ENCODE results near the gene ADGRG3.

ADGRG3 gene

DNA sequence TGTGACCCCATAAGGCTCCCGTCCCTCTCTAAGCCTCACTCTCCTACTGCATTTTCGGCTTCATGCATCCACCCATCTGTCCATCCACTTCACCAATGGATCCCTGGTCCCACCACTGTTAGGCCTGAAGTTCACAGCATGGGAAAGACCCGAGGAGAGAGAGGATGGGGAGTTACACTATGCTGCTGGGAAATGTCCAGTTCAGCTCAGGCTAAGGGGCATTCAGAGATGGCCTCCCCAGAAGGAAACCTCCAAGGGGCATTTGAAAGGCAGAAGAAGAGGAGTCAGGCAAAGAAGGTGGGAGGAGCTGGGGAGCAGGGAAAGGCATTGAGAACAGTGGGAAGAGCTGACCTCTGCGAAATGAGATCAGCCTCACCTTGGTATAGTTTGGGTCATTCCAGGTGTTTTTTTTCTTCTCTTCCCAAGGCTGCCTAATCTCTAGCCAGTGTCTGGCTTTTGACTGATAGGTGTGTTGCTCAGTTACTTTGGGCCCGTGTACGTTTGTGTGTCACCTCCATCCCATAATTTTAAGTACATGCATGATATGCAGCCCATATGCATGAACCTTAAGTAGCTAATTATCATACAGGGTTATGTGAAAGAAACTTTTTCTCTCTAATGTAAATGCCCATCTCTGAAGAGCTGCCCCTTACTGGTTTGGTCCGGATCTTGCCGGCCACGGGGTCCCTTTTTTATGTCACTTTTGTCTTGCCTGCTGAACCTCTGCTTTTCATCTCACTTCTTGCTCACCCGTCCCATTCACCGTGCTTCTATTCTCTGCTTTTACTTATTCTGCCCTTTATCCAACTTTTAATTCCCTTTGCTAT is 14.9 kb downstream of the ADGRG3 start:
- DNase-seq, result no peak

DNA sequence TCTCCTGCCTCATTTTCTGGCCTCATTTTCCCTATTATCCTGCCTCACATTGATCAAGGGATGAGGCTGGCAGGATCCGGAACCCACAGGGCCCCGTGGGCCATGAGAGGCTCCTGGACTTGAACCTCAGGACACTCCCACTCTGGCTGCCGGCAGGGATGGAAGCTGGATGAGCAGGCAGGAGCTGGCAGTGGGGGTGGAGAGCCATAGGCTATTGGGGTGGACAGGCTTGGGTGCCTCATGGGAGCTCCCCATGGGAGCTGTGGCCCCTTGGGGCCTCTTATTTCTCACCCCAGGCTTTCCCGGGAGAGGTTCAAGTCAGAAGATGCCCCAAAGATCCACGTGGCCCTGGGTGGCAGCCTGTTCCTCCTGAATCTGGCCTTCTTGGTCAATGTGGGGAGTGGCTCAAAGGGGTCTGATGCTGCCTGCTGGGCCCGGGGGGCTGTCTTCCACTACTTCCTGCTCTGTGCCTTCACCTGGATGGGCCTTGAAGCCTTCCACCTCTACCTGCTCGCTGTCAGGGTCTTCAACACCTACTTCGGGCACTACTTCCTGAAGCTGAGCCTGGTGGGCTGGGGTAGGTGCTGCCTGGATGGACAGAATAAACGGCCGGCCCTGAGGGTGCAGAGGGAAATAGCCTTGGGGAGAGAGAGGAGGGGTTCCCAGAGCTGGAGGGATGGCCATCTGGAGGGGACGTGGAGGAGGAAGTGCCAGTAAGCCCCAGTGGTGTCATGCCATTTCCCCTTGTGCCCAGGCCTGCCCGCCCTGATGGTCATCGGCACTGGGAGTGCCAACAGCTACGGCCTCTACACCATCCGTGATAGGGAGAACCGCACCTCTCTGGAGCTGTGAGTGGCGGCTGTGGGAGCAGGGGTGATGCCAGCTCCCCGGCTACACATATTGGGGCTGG is 15.8 kb downstream of the ADGRG3 start:
- no peak for DNase-seq

DNA sequence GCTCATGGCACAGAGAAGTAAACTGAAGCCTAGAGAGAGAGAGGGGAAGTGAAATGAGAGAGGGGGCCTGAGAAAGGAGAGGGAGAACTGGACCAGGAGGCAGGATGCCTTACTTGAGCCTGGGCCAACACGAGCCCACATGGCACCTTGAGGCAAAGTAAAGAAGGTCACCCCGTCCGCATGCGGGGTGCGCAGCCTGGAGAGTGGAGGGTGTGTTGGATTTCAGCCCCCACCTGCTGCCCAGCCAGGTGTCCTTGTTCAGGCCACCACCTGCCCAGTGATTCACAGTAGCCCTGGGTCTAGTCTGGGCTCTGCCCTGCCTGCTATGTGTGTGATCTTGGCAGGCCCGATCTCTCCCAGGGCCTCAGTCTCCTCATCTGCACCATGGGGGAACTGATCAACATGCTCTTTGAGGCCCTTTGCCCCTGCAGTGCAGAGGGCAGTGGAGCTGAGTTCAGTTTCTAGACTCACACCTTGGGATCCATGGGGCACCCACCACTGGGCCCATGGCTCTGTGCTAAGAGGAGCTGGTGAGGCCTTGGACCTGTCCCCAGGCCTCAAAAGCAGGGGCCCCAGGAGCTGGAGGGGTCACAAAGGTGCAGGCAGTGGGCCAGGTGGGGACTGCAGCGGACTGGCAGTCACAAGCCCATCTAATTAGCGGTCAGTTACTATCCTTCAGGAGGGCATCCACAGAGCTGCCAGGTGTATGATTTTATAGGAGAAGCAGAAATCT is 16.7 kb downstream of the ADGRG3 start:
- DNase-seq, result no peak

DNA sequence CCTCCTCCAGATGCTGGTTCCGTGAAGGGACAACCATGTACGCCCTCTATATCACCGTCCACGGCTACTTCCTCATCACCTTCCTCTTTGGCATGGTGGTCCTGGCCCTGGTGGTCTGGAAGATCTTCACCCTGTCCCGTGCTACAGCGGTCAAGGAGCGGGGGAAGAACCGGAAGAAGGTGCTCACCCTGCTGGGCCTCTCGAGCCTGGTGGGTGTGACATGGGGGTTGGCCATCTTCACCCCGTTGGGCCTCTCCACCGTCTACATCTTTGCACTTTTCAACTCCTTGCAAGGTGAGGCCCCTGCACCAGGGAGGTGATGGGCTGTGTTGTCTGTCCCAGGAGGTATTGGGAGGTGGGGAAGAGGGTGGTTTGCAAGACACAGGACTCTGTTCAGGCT is 17.5 kb downstream of the ADGRG3 start:
- no peak for DNase-seq

DNA sequence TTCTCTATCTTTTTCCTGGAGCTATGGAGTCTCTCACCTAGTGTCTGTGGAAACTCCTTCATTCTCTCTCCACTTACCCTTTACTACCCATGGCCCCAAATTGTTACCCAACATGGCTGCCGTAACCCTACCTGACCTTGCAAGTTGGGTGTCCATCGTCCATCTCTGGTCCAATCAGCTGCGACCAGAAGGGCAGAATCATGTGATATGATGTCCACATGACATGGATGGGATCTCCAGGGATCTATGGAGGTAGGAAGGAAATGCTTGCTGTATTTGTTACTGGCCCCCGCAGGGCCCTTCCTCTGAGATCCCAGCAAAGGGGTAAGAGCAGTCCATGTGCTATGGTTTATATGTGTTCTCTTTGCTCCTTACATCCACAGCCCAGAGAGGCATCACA is 18.5 kb downstream of the ADGRG3 start:
- no peak for DNase-seq

DNA sequence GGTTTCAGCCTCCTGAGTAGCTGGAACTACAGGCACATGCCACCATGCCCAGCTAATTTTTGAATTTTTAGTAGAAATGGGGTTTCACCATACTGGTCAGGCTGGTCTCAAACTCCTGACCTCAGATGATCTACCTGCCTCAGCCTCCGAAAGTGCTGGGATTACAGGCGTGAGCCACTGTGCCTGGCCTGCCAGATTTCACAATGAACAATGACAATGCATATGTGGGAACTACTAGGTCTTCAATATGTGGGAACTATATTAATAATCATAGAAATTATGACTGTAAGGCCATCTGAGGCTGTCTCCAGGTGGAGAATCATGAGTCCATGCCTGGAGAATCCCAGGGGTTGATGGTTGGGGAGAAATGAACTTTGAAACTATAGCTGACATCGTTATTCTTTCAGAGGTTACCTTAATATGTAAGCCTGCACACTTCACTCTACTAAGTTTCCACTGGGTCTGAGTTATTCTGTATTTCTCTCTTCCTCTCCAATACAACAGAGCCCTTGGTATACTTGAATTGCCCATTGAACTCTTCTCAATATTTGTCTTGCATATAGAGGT is 19.3 kb downstream of the ADGRG3 start:
- no peak for DNase-seq

DNA sequence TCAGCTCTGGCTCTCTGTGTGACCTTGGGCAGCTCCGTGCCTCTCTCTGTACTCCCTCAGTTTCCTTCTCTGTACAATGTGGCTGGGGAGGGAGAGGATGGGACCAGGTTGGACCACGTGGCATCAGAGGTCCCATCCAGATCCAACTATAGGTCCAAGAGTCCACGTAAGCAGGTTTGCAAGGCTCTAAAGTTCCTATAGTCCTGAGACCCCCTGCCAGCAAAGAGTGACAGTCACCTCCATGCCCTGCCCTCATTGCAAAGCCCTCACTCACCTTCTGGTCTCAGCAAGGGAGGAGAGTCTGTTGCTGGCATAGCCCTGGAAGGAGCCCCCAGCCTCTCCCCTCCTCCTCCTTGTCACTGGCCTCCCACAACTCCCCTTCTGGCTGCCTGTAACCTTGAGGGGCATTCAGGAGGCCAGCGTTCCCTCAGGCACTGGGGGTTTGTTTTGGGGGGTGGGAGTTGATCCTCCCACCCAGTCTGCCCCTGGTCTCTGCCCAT is 20.4 kb downstream of the ADGRG3 start:
- DNase-seq, result no peak

DNA sequence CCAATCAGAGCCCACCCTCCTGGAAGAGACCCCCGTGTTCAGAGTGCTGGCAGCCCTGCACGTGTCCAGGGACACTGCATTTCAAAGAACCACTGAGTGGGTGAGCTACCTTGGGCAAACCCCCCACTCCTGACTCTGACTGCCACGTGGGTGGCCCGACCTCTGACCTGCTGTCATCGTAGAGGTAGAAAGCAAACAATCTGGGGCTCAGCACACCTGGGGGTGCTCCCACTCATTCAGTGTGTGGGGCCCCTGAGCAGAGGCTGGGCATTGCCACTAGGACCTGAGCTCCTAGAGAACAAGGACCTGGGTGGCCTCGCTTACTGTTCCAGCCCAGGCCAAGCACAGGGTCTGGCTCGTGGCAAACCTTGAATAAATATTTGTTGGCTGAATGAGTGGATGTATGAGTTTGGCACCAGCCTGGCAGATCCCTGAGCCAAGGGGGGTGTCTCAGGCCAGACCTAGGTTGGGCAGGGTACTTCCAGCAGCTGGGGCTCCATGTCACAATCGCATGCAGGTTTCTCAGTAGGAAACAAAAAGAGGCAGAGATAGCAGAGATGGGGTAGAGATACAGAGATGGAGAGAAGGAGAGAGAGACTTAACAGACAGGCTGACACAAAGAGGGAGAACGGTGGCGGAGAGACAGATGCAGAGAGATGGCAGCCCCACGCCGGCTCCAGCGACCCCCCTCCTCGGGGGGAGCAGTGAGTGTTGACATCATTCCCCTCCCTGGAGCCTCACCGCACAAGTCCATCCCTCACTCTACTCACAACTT is 21.1 kb downstream of the ADGRG3 start:
- DNase-seq, result no peak

DNA sequence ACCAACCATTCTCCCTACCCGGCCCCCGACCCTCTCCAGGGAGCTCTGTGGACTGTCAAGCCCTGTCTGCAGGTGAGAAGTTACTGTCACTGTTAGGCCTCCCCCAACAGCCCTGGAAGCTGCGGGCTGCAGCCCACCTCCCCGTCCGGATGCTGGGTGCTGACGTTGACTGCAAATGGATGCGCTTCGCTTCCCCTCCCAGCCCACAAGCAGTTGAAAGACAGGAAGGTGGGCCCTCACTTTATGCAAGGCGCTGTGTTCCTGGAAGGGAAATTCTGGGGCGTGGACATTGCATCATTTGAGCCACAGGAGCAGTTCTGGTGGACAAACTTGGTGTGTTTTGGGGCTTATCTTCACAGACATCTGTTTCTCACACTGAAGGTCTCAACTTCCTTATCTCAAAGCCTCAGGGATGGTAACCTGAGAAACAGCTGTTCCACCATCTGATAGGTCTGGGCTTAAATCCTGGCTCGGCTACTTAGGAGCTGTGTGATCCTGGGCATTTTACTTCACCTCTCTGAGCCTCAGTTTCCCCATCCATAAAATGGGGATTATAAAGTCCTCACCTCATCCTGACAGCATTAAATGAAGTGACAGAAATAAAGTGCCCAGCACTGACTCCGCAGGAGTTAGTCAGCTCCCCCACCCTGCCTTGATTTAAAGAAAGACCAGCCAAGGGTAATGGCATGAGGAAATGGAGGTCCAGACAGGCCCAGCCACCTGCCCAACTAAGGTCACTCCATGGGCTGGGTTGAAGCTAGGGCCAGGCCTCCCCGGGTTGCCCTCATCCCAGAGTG is 21.9 kb downstream of the ADGRG3 start:
- no peak for DNase-seq

DNA sequence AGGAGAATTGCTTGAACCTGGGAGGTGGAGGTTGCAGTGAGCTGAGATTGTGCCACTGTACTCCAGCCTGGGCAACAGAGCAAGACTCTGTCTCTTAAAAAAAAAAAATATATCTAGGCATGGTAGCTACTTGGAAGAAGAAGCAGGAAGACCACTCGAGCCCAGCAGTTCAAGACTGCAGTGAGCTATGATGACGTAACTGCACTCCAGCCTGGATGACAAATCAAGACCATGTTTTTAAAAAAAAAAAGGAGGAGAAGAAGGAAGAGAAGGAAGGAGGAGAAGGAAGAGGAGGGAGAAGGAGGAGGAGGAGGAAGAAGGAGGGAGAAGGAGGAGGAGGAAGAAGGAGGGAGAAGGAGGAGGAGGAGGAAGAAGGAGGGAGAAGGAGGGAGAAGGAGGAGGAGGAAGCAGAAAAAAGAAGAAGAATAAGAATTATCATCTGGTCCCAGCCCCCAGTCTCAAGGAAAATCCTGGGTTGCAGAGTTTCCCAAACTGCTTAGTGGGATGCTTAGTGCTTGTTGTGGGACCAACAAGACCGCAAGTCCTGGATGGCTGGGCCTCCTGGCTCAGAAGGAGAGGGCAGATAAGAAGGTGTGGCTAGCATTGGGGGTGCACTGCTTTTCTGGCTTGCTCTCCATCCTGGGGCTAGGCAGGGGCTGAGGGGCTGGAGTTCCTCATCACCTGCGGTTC is 22.8 kb downstream of the ADGRG3 start:
- DNase-seq, result no peak

DNA sequence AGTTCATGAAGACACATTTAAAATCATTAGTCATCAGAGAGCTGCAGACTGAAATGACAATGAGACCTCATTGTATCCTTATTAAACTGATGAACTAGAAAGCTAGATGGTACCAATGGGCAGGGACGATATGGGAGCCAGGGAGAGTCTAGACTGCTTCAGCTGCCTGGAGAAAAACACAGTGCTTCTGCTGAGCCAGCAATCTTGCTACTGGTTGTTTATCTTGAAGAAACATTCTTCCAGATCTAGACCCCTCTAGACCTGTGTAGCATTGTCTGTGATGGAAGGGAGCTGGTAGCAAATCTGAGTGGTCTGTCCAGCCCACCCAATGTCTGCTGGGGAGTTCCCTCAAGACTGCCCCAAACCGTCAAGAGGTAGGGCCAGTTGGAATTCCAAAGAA is 24.5 kb downstream of the ADGRG3 start:
- no peak for DNase-seq

DNA sequence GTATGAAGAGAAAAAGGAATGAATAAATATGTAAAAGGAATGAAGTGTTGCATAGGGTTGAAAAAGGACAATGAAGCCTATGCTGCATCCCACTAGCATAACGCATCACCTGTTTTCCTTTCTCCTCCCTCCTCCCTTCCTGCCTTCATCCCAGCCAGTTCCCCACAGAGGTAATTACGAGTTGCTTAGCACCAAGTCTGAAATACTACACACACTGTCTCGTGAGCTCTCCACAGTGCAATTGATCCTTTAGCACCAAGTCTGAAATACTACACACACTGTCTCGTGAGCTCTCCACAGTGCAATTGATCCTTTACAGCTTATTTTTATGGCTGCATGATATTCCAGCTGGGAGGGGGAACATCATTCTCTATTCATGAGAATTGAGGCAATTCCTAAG is 25.4 kb downstream of the ADGRG3 start:
- no peak for DNase-seq

DNA sequence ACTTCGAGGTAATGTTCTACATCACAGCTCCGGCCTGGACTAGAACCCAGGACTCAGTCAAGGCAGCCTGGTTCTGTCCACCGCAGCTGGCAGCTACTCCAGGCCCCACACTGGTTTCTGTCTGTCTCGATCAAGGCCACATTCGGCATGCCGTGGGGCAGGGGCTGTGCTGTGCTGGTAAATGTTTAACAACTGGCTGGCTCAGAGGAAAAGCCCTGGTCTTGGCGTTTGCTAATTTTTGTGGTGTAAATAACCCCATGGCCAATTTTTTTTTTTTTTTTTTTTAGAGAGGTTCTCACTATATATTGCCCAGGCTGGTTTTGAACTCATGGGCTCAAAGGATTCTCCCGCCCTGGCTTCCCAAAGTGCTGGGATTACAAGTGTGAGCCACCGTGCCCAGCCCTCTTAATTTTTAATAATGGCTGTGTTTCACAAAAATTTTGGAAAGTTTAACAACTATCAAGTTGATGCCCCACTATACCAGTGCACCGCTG is 26.2 kb downstream of the ADGRG3 start:
- DNase-seq, result no peak

DNA sequence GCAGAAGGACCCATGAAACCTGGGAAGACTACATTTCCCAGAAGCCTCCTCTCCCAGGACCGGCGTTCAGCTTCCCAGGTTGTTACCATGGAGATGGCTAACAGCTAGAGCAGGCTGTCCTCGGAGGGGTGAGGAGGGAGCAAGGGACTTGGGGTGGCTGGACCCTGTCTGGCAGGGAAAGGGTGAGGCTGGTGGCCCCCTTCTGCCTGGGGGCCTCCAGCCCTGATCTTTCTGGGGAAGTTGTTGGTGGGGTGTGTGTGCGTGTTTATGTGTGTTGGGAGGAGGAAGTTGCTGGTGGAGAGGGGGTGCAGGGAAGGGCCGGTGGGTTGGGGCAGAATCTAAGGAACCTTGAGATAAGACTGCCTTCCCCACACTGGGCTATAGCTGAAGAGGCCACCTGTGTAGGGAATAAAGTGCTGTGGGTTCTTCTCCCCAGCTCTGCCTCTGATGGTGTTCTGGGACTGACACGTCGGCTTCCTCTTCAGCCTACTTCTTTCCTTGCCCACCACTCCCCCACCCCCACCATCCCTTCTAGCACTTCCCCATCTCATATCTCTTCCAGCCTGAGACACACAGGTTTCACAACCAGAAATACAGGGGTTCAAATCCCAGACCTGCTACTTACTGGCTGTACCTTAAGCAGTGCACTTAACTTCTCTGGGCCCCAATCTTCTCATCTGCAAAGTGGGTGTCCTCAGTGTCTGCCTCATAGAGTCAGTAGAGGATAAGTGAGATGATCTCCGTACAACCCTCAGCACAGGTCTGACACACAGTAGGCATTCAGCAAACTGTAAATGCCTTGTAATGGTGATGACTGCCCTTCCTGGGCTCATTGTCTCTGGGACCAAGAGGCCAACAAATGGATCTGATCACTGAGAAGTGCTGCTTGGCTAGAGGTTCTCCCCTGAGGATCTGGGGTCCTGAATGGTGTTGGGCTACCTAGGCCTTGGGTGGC is 26.9 kb downstream of the ADGRG3 start, which contains the start of gene DRC7:
Gene DRC7, plus strand, starts transcription at position 82 of the 955 bp plus-strand sequence. CDS start 3,144 bp downstream, outside the sequence.
- DNase-seq, result peak; percentile 43

DNA sequence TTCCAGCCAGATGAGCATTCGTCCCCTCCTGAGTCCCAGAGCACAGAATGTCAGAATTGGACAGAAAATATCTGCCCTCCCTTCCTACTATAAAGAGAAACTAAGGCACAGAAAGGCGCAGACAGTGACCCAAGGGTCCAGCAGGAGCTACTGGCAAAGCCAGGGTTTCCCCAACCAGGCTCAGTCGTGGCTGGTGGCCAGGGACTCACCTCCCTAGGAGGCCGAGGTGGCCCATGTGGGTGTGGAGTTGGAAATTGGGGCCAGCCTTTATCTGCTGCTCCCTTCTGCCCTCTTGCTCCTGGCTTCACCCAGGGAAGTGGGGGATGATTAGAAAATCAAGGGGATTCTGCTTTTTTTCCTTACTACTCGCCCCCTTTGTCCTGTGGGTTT is 27.6 kb downstream of the ADGRG3 start:
- no peak for DNase-seq

DNA sequence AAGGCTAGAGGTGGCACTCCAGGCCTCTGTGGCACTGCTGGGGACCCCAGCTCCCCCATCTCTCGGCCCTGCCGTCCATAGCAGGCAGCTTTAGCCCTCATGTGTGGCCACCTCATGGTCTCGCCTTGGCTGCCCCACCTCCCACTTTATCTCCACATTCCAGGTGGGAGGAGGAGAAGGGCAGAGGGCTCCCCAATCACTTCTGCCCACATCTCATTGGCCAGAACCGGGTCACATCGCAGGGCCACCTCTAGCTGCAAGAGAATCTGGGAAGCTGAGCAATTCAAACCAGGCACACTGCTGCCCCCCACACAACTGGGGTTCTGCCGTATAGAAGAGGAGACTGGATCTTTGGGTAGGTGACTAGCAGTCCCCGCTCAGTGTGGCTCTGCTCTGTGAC is 28.1 kb downstream of the ADGRG3 start:
- DNase-seq, result no peak

DNA sequence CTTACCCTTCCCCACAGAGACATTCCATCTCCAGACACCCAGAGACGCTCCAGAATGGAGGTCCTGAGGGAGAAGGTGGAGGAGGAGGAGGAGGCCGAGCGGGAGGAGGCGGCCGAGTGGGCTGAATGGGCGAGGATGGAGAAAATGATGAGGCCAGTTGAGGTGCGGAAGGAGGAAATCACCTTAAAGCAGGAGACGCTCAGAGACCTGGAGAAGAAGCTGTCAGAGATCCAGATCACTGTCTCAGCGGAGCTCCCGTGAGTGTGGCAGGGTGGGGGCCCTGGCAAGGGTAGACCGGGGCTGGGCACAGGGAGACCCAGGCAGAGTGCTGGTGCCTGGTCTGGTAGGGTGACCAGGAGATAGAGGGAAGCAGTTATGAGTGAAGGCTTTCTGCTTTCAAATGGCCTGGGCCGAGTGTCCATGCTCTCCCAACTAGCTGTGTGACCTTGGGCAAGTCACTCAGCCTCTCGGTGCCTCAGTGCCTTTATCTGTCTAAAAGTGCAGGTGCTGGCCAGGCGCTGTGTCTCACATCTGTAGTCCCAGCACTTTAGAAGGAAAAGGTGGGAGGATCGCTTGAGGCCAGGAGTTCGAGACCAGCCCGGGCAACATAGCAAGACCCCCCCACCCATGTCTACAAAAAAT is 29.9 kb downstream of the ADGRG3 start:
- DNase-seq, result no peak

DNA sequence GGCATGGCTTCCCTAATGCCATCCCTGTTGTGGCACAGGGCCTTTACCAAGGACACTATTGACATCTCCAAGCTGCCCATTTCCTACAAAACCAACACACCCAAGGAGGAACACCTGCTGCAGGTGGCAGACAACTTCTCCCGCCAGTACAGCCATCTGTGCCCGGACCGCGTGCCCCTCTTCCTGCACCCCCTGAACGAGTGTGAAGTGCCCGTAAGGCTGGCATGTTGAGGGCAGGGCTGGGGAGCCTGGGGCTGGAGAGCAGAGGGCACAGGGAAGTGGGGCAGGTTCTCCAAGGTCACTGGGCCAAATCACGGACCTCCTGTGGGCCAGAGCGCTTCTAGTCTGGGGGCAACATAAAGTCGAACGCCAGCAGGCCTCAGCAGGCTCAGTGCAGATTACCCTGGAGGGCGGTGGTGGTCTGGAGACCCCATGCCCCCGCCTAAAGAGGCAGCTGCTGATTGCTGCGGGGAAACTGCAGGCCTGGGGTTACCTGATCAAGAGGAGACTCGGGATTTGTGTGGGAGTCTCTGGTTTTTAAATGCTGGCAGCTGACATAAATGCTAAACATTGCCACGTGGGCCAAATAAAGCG is 30.8 kb downstream of the ADGRG3 start:
- no peak for DNase-seq

Measured in NCI-H1436 (cell line).